SK-N-SH (cell line): ENCODE results near the gene SELENOH. TPM values are rescaled to one million over a fixed set of nuclear protein-coding genes. Genes with fewer than 3 reads are reported as not detected.

Source experiments
- CTCF ChIA-PET: fragments of 300-600, 350-600 bp; formaldehyde crosslinking; extraction: SDS; loops from one replicate; lab custom pipeline; 2021; lab: Yijun Ruan, JAX
- POLR2A ChIA-PET: fragments of 350-600 bp; sonication (Branson Sonifier 250); formaldehyde crosslinking; extraction: SDS; loops from one replicate; lab custom pipeline; 2020; ENCODE audit warnings: antibody characterized with exemption, inconsistent platforms; lab: Yijun Ruan, JAX
- DNase-seq: peaks from one replicate; pipeline ENCODE4 v3.0.0; 2012
- H2AFZ ChIP-seq: fragments of 200-600 bp; sonication (generic); 2 replicates; pipeline ENCODE4 v1.8.1; 2016; ENCODE audit warnings: antibody characterized with exemption, mild to moderate bottlenecking, low read depth
- H3F3A ChIP-seq: fragments of 200-600 bp; sonication (generic); replicated peaks from 2 replicates; pipeline ENCODE3; 2016; ENCODE audit warnings: antibody characterized with exemption, mild to moderate bottlenecking; ENCODE audit not compliant: insufficient read depth
- H3K27ac ChIP-seq, 2 experiments: fragments of 200-500 bp in 1 of 2; fragments of 200-600 bp in 1 of 2; sonication (Bioruptor generic) in 1 of 2; sonication (generic), shearing (Covaris generic) in 1 of 2; 2 replicates each; pipeline versions ENCODE4 v1.5.1 to v1.6.1; 2014 to 2016; ENCODE audit warnings: low read depth in 2 of 2, inconsistent platforms in 1 of 2, low read length in 1 of 2, mild to moderate bottlenecking in 1 of 2, mixed read lengths in 1 of 2
- H3K27me3 ChIP-seq: fragments of 200-600 bp; sonication (generic), shearing (Covaris generic); 2 replicates; pipeline ENCODE4 v1.6.1; 2016; ENCODE audit warnings: mixed run types; ENCODE audit not compliant: insufficient read depth
- H3K36me3 ChIP-seq, 2 experiments: fragments of 200-500 bp in 1 of 2; fragments of 200-600 bp in 1 of 2; sonication (Bioruptor generic) in 1 of 2; sonication (generic) in 1 of 2; replicated peaks in 1 of 2; 2 replicates each; pipeline versions ENCODE3 to v1.5.1; 2014 to 2016; ENCODE audit warnings: low read length in 1 of 2, mild to moderate bottlenecking in 1 of 2; ENCODE audit not compliant: insufficient read depth in 2 of 2, control insufficient read depth in 1 of 2
- H3K4me1 ChIP-seq, 2 experiments: fragments of 200-500 bp in 1 of 2; fragments of 200-600 bp in 1 of 2; sonication (Bioruptor generic) in 1 of 2; sonication (generic), shearing (Covaris generic) in 1 of 2; 2 replicates each; pipeline versions ENCODE4 v1.5.1 to v1.6.1; 2014 to 2016; ENCODE audit warnings: low read depth in 1 of 2, low read length in 1 of 2, mixed run types in 1 of 2; ENCODE audit not compliant: insufficient read depth in 2 of 2, control insufficient read depth in 1 of 2
- H3K4me2 ChIP-seq: fragments of 200-600 bp; sonication (generic), shearing (Covaris generic); 2 replicates; pipeline ENCODE4 v1.6.1; 2017; ENCODE audit warnings: mixed run types
- H3K4me3 ChIP-seq, 2 experiments: fragments of 200-500 bp in 1 of 2; fragments of 200-600 bp in 1 of 2; sonication (Bioruptor generic) in 1 of 2; sonication (generic), shearing (Covaris generic) in 1 of 2; 2 replicates each; pipeline versions ENCODE4 v1.5.1 to v1.8.1; 2014 to 2016; ENCODE audit warnings: low read depth in 2 of 2, inconsistent platforms in 1 of 2, low read length in 1 of 2, mild to moderate bottlenecking in 1 of 2, mixed read lengths in 1 of 2, moderate library complexity in 1 of 2
- H3K79me2 ChIP-seq: fragments of 200-600 bp; sonication (generic); 2 replicates; pipeline ENCODE4 v1.8.1; 2017; ENCODE audit warnings: mild to moderate bottlenecking; ENCODE audit not compliant: insufficient read depth
- H3K9ac ChIP-seq: fragments of 200-600 bp; sonication (generic); 2 replicates; pipeline ENCODE4 v1.6.1; 2017; ENCODE audit warnings: mixed run types
- H3K9me2 ChIP-seq: fragments of 200-600 bp; sonication (generic); 2 replicates; pipeline ENCODE4 v1.6.1; 2017; ENCODE audit warnings: mixed run types
- H3K9me3 ChIP-seq: fragments of 200-600 bp; sonication (generic); 2 replicates; pipeline ENCODE4 v1.6.1; 2017; ENCODE audit warnings: mixed run types, mild to moderate bottlenecking, moderate library complexity
- H4K20me1 ChIP-seq: fragments of 200-600 bp; sonication (generic); 2 replicates; pipeline ENCODE4 v1.6.1; 2017; ENCODE audit warnings: mild to moderate bottlenecking, mixed run types; ENCODE audit not compliant: insufficient read depth
- CHD2 ChIP-seq: fragments of 150-350 bp; IDR thresholded peaks from 2 replicates; pipeline ENCODE4 v1.6.1; 2018; ENCODE audit warnings: low read length; ENCODE audit not compliant: partially characterized antibody
- CTCF ChIP-seq: fragments of 200-600 bp; sonication (generic); IDR thresholded peaks from 2 replicates; pipeline ENCODE4 v1.6.1; 2017; ENCODE audit warnings: antibody characterized with exemption, mild to moderate bottlenecking, moderate library complexity
- ELF1 ChIP-seq: IDR thresholded peaks from 2 replicates; pipeline ENCODE4 v1.4.0; 2012
- EZH2phosphoT487 ChIP-seq: fragments of 200-600 bp; sonication (generic); IDR thresholded peaks from 2 replicates; pipeline ENCODE4 v1.6.1; 2017; ENCODE audit warnings: low read depth, mixed run types, mild to moderate bottlenecking, antibody characterized with exemption, moderate library complexity, borderline replicate concordance
- FOXJ3 ChIP-seq: sonication (generic); formaldehyde crosslinking; IDR thresholded peaks from 2 replicates; pipeline ENCODE4 v1.5.1; 2020; ENCODE audit warnings: mild to moderate bottlenecking, missing genetic modification reagents
- FOXM1 ChIP-seq: IDR thresholded peaks from 2 replicates; pipeline ENCODE4 v1.4.0; 2012; ENCODE audit warnings: low read depth, mild to moderate bottlenecking
- GABPA ChIP-seq: IDR thresholded peaks from 2 replicates; pipeline ENCODE4 v1.4.0; 2012; ENCODE audit warnings: low read depth, mild to moderate bottlenecking
- JUND ChIP-seq: IDR thresholded peaks from 2 replicates; pipeline ENCODE4 v1.4.0; 2012
- MEF2A ChIP-seq: IDR thresholded peaks from 2 replicates; pipeline ENCODE4 v1.4.0; 2012; ENCODE audit warnings: low read depth, borderline replicate concordance
- RCOR1 ChIP-seq: fragments of 150-350 bp; IDR thresholded peaks from 2 replicates; pipeline ENCODE4 v1.6.1; 2017; ENCODE audit warnings: antibody characterized with exemption, low read length
- RFX5 ChIP-seq: IDR thresholded peaks from 2 replicates; pipeline ENCODE4 v1.6.1; 2012; ENCODE audit warnings: mild to moderate bottlenecking, improper control_type of control experiment, low read length
- SIN3A ChIP-seq: IDR thresholded peaks from 2 replicates; pipeline ENCODE4 v1.6.1; 2012; ENCODE audit warnings: low read depth, mild to moderate bottlenecking, low read length, moderate library complexity, borderline replicate concordance
- TAF1 ChIP-seq: IDR thresholded peaks from 2 replicates; pipeline ENCODE4 v1.6.1; 2012; ENCODE audit warnings: low read depth, mild to moderate bottlenecking, low read length, moderate library complexity, borderline replicate concordance
- TEAD4 ChIP-seq: IDR thresholded peaks from 2 replicates; pipeline ENCODE4 v1.4.0; 2012; ENCODE audit warnings: mild to moderate bottlenecking, borderline replicate concordance; ENCODE audit not compliant: insufficient read depth
- USF2 ChIP-seq: fragments of 150-350 bp; IDR thresholded peaks from 2 replicates; pipeline ENCODE4 v1.6.1; 2017; ENCODE audit warnings: antibody characterized with exemption, low read length, low read depth, borderline replicate concordance
- YY1 ChIP-seq: IDR thresholded peaks from 2 replicates; pipeline ENCODE4 v1.4.0; 2012; ENCODE audit warnings: low read depth, mild to moderate bottlenecking
- WGBS: methylation state at CpG from one replicate; pipeline ENCODE4 v1.1.6; 2017; ENCODE audit warnings: low lambda C conversion rate; 5-methylcytosine and 5-hydroxymethylcytosine counted together
- polyA plus RNA-seq, 3 experiments: library from polyadenylated mRNA; depleted of rRNA; stranded (reverse); fragments of >200 nt; gene quantifications; 2 replicates each; pipeline ENCODE4 v1.2.3, GENCODE V29; 2012
- TF ChIP-seq, protein P1 (sequence below): IDR thresholded peaks from 2 replicates; pipeline ENCODE4 v1.4.0; 2012; ENCODE audit warnings: low read depth, borderline replicate concordance
- TF ChIP-seq, protein P2 (sequence below): IDR thresholded peaks from 2 replicates; pipeline ENCODE4 v1.4.0; 2012; ENCODE audit warnings: low read depth, borderline replicate concordance

SELENOH gene
- polyA plus RNA-seq, 1 of the 3 experiments (the other 2 are of a cell fraction): 333 TPM

DNA sequence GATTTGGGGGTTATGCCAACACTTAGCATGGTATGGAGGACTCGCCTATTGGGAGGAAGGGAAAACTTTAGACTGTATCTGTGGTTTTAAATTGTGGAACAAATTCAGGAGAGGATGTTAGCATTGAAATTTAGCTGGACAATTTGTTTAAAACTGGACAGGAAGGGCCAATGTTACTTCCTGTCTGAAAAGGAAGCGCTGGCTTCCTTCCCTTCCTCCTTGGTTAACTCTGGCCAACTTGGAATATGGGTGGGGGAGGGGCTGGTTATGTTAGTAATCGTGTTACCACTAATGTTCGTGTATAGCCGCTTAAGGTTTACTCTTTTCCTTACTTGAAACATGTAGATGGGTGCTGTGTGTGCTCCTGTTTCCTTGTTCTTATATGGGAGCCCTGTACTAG lies 34.2 kb downstream of the SELENOH start:
- H3F3A ChIP-seq: peaks cover 19% of the 10 kb centered on the region
- ChIA-PET POLR2A (no interaction called here), CTCF (interaction anchor here (0.7 to 2.2 kb wide), 4 partner anchors 10 to 25 kb away, joined by 3 to 7 read pairs (median 3); no protein-coding TSS in a partner anchor)
- peaks cover 35 to 51% of the 10 kb centered on the region in 2 experiments for H3K4me1 ChIP-seq
- H3K27ac ChIP-seq: peak overlapping the region; percentile 63 to 89; a peak in 2 of 4 replicates
- H2AFZ ChIP-seq: no peak overlapping the region
- WGBS: 83% methylated on average over 5 of the region's 5 CpGs
- 0 out of 2 replicates have a peak overlapping the region, but pooled peaks have one; percentile 5 for H3K4me2 ChIP-seq
- DNase-seq: no peak
- TF ChIP-seq YY1: no peak
- no peak for TF ChIP-seq RFX5
- TF ChIP-seq, protein P1, sequence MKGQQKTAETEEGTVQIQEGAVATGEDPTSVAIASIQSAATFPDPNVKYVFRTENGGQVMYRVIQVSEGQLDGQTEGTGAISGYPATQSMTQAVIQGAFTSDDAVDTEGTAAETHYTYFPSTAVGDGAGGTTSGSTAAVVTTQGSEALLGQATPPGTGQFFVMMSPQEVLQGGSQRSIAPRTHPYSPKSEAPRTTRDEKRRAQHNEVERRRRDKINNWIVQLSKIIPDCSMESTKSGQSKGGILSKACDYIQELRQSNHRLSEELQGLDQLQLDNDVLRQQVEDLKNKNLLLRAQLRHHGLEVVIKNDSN: no peak
- no peak for TF ChIP-seq GABPA
- TF ChIP-seq SIN3A: no peak
- TF ChIP-seq MEF2A: no peak
- no peak for TF ChIP-seq JUND
- no peak for TF ChIP-seq CTCF
- TF ChIP-seq, all 33 proteins: peak for 0
- Histone ChIP-seq H3K9me3 (no peaks in the 10 kb centered on the region), H3K36me3 (peaks cover 0 to 4% of the 10 kb centered on the region in 2 experiments), H3K27me3 (no peaks in the 10 kb centered on the region), H3K9me2 (no peaks in the 10 kb centered on the region), H3K4me3 (no peak overlapping the region), H3K9ac (no peak overlapping the region), H3K79me2 (peaks cover 95% of the 10 kb centered on the region), H4K20me1 (peaks cover 85% of the 10 kb centered on the region)

- 0 out of 2 replicates have a peak overlapping the region, but pooled peaks have one; percentile 5 for H3K4me2 ChIP-seq
- H4K20me1 ChIP-seq: peaks cover 79% of the 10 kb centered on the region
- ChIA-PET CTCF (interaction anchor here (0.7 to 7.6 kb wide), 4 partner anchors 11 to 25 kb away, joined by 3 to 43 read pairs (median 5); no protein-coding TSS in a partner anchor), POLR2A (interaction anchor here (0.9 kb wide), 1 partner anchor 12 kb away, joined by 3 read pairs; no protein-coding TSS in a partner anchor)
- peaks cover 95% of the 10 kb centered on the region for H3K79me2 ChIP-seq
- H3K27me3 ChIP-seq: no peaks in the 10 kb centered on the region
- H3F3A ChIP-seq: peaks cover 19% of the 10 kb centered on the region
- H2AFZ ChIP-seq: no peak overlapping the region
- H3K9ac ChIP-seq: no peak overlapping the region
- no peak for DNase-seq
- H3K9me2 ChIP-seq: no peaks in the 10 kb centered on the region
- H3K9me3 ChIP-seq: no peaks in the 10 kb centered on the region
- WGBS: 90% methylated on average over 3 of the region's 3 CpGs
- H3K27ac ChIP-seq: peak overlapping the region; percentile 63 to 89; a peak in 3 of 4 replicates
- peaks cover 35 to 53% of the 10 kb centered on the region in 2 experiments for H3K4me1 ChIP-seq
- peaks cover 0 to 4% of the 10 kb centered on the region in 2 experiments for H3K36me3 ChIP-seq
- H3K4me3 ChIP-seq: no peak overlapping the region
- TF ChIP-seq FOXJ3 (CRISPR knock-in tag) (no peak), TAF1 (no peak), TEAD4 (no peak), FOXM1 (no peak), ELF1 (no peak), CHD2 (no peak), CTCF (no peak), EZH2phosphoT487 (no peak), RCOR1 (no peak), USF2 (no peak)
- TF ChIP-seq, protein P2, sequence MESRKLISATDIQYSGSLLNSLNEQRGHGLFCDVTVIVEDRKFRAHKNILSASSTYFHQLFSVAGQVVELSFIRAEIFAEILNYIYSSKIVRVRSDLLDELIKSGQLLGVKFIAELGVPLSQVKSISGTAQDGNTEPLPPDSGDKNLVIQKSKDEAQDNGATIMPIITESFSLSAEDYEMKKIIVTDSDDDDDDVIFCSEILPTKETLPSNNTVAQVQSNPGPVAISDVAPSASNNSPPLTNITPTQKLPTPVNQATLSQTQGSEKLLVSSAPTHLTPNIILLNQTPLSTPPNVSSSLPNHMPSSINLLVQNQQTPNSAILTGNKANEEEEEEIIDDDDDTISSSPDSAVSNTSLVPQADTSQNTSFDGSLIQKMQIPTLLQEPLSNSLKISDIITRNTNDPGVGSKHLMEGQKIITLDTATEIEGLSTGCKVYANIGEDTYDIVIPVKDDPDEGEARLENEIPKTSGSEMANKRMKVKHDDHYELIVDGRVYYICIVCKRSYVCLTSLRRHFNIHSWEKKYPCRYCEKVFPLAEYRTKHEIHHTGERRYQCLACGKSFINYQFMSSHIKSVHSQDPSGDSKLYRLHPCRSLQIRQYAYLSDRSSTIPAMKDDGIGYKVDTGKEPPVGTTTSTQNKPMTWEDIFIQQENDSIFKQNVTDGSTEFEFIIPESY: no peak
- TF ChIP-seq, protein P1: no peak
These were observed 34.8 kb downstream of the SELENOH start for GRCh38 chr11:57776031-57776521.
